ENCODE results near the gene NUDT14. TPM values are rescaled to one million over a fixed set of nuclear protein-coding genes. Genes with fewer than 3 reads are reported as not detected.

The NUDT14 gene
- polyA plus RNA-seq, 1 experiment, result 10.9 TPM

GRCh38 chr14:105224845-105225570 is 43.9 kb upstream of the NUDT14 start:
- Histone ChIP-seq H3K4me3 (ENCODE audit: low read depth, low read length) (no peak overlapping the region), H3K27me3 (ENCODE audit: control insufficient read depth, insufficient read depth, low read length) (no peaks in the 10 kb centered on the region), H3K36me3 (ENCODE audit: control insufficient read depth, insufficient read depth, low read length) (peaks cover 14% of the 10 kb centered on the region)
- TF ChIP-seq CTCF (IDR thresholded peaks at IDR 0.05; ENCODE audit: insufficient read depth, low read depth, low read length), result no peak
- CTCF ChIA-PET, result interaction anchor here (0.6 to 0.9 kb wide), 4 partner anchors 23 to 256 kb away, joined by 3 to 4 read pairs (median 3); partner anchors contain the start of gene BTBD6
- POLR2A ChIA-PET, result no interaction called here
- DNase-seq (ENCODE audit: low read depth), result no peak

DNA sequence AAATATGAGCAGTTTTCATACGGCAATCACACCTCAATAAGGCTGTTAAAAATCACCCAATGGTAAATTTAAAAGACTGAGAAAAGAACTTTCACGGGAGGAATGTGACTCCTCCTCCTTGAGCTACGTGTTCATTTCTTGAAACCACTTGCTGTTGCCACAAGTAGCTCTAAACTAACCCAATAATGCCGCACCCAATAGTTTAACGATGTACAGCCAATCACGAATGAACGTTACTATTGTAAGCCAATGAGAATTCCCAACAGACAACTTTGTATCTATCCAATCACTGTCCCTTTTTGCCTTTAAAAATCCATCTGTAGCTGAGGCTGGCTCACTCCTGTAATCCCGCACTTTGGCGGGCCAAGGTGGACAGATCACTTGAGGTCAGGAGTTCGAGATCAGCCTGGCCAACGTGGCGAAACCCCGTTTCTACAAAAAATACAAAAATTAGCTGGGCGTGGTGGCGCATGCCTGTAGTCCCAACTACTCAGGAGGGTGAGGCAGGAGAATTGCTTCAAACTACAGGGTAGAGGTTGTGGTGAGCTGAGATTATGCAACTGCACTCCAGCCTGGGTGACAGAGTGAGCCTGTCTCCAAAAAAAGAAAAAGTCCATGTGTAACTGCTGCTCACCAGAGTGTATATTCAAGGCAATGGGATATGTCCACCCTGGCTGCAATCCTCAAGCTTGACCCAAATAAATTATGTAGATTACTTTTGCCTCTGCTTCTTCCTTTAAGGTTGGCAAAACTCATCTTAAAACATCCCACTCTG is 42.8 kb upstream of the NUDT14 start:
- no peak for TF ChIP-seq CTCF (IDR thresholded peaks at IDR 0.05; ENCODE audit: insufficient read depth, low read depth, low read length)
- Histone ChIP-seq H3K27me3 (ENCODE audit: control insufficient read depth, insufficient read depth, low read length) (no peaks in the 10 kb centered on the region), H3K36me3 (ENCODE audit: control insufficient read depth, insufficient read depth, low read length) (peaks cover 20% of the 10 kb centered on the region), H3K4me3 (ENCODE audit: low read depth, low read length) (no peak overlapping the region)
- CTCF ChIA-PET, result interaction anchor here (0.9 kb wide), 1 partner anchor 22 kb away, joined by 3 read pairs; no protein-coding TSS in a partner anchor
- POLR2A ChIA-PET, result no interaction called here
- no peak for DNase-seq (ENCODE audit: low read depth)

GRCh38 chr14:105223260-105223659 is 42.1 kb upstream of the NUDT14 start:
- no peaks in the 10 kb centered on the region for H3K27me3 ChIP-seq (ENCODE audit: control insufficient read depth, insufficient read depth, low read length)
- no peak for TF ChIP-seq CTCF (IDR thresholded peaks at IDR 0.05; ENCODE audit: insufficient read depth, low read depth, low read length)
- DNase-seq (ENCODE audit: low read depth), result no peak
- POLR2A ChIA-PET, result no interaction called here
- peaks cover 26% of the 10 kb centered on the region for H3K36me3 ChIP-seq (ENCODE audit: control insufficient read depth, insufficient read depth, low read length)
- CTCF ChIA-PET, result no interaction called here
- H3K4me3 ChIP-seq (ENCODE audit: low read depth, low read length), result no peak overlapping the region

GRCh38 chr14:105221598-105222178 is 40.6 kb upstream of the NUDT14 start:
- peaks cover 33% of the 10 kb centered on the region for H3K36me3 ChIP-seq (ENCODE audit: control insufficient read depth, insufficient read depth, low read length)
- DNase-seq (ENCODE audit: low read depth), result no peak
- CTCF ChIA-PET, result interaction anchor here (1.0 kb wide), 1 partner anchor 19 kb away, joined by 3 read pairs; no protein-coding TSS in a partner anchor
- H3K4me3 ChIP-seq (ENCODE audit: low read depth, low read length), result no peak overlapping the region
- POLR2A ChIA-PET, result no interaction called here
- no peak for TF ChIP-seq CTCF (IDR thresholded peaks at IDR 0.05; ENCODE audit: insufficient read depth, low read depth, low read length)
- H3K27me3 ChIP-seq (ENCODE audit: control insufficient read depth, insufficient read depth, low read length), result no peaks in the 10 kb centered on the region

Measured in BJ (cell line).